ENCODE measurements around the gene ROBO3. TPM values are rescaled to one million over a fixed set of nuclear protein-coding genes. Genes with fewer than 3 reads are reported as not detected.

Gene ROBO3
- total and polyA plus RNA-seq, 2 donors (not counting 3 experiments of a cell fraction or from before 2014, with no cell fraction given), result 27.1 to 65.4 TPM

GRCh38 chr11:124920356-124920755 lies 55.1 kb downstream of the ROBO3 start:
- intact Hi-C loops (cut with micrococcal nuclease), result loop anchor here (1.0 to 2.0 kb wide), 3 partner anchors 21 to 44 kb away; partner anchors contain the start of gene CCDC15

GRCh38 chr11:124920870-124921609 lies 55.8 kb downstream of the ROBO3 start:
- Histone ChIP-seq H4K20me1 (replicated peaks; ENCODE audit: control insufficient read depth, extremely low read depth, insufficient read depth, low read length) (no peaks in the 10 kb centered on the region), H3K4me2 (ENCODE audit: insufficient read depth, low read length) (peak overlapping the region; percentile 54), H3K36me3 (ENCODE audit: control insufficient read depth in 2 of 2, extremely low read depth in 1 of 2, insufficient read depth in 2 of 2, low read length in 2 of 2) (no peaks in the 10 kb centered on the region), H3K27ac (ENCODE audit: insufficient read depth, low read depth, low read length) (peak overlapping the region; percentile 22), H3K9ac (replicated peaks; ENCODE audit: extremely low read depth, insufficient read depth, low read length) (peak overlapping the region; percentile 57), H2AFZ (ENCODE audit: low read depth, low read length) (peak overlapping the region; percentile 86), H3K27me3 (ENCODE audit: control insufficient read depth in 2 of 2, insufficient read depth in 2 of 2, low read length in 2 of 2) (no peaks in the 10 kb centered on the region), H3K4me3 (replicated peaks in 1 of 3; ENCODE audit: insufficient read depth in 1 of 3, low read depth in 1 of 3, low read length in 3 of 3) (peak overlapping the region in 2 of 3 experiments; percentile 31 to 39), H3K9me1 (replicated peaks; ENCODE audit: control insufficient read depth, extremely low read depth, insufficient read depth, low read length) (no peaks in the 10 kb centered on the region), H3K4me1 (ENCODE audit: control insufficient read depth, extremely low read depth, insufficient read depth, low read length) (peaks cover 9% of the 10 kb centered on the region), H3K79me2 (ENCODE audit: control insufficient read depth, insufficient read depth, low read length) (no peaks in the 10 kb centered on the region), H3K9me3 (replicated peaks; ENCODE audit: control insufficient read depth, insufficient read depth, low read length) (no peaks in the 10 kb centered on the region)
- peak; percentile 82 for DNase-seq (ENCODE audit: low read depth, low spot score)
- FAIRE-seq, result peak; percentile 82
- intact Hi-C loops (cut with micrococcal nuclease) (loop anchor here (1.0 to 2.0 kb wide), 3 partner anchors 22 to 45 kb away; partner anchors contain the start of gene CCDC15), dilution Hi-C loops (cut with MboI; ENCODE audit: extremely low pct_ligation_motif_present, low sequenced_read_pairs) (no loop called here)
- POLR2A ChIA-PET, result interaction anchor here (0.9 to 1.5 kb wide), 3 partner anchors 24 to 41 kb away, joined by 3 to 6 read pairs (median 4); no protein-coding TSS in a partner anchor
- BruUV-seq (replicated peaks), result no TSS peak
- CTCF ChIA-PET, result interaction anchor here (0.6 to 3.3 kb wide), 14 partner anchors 9 to 425 kb away, joined by 3 to 38 read pairs (median 4); partner anchors contain the start of genes CCDC15 and ROBO4
- TF ChIP-seq GATA2 (IDR thresholded peaks at IDR 0.05; ENCODE audit: insufficient read depth, insufficient read length, low read depth, low read length) (no peak), POLR2A (IDR thresholded peaks at IDR 0.05; ENCODE audit: low read depth, low read length) (peak; percentile 62), JUN (IDR thresholded peaks at IDR 0.05; ENCODE audit: borderline replicate concordance, insufficient read depth, insufficient read length, low read depth) (no peak), CTCF (IDR thresholded peaks at IDR 0.05; ENCODE audit: extremely low read depth in 1 of 2, insufficient read depth in 1 of 2, low read depth in 1 of 2, low read length in 2 of 2) (no peak), POLR2AphosphoS5 (IDR thresholded peaks at IDR 0.05; ENCODE audit: insufficient read depth, low read depth, low read length) (no peak), FOS (IDR thresholded peaks at IDR 0.05; ENCODE audit: borderline replicate concordance, insufficient read depth, low read length) (no peak)

More at GRCh38 chr11:124920356-124920755, 55.1 kb downstream of the ROBO3 start:
- Histone ChIP-seq H4K20me1 (replicated peaks; ENCODE audit: control insufficient read depth, extremely low read depth, insufficient read depth, low read length) (no peaks in the 10 kb centered on the region), H2AFZ (ENCODE audit: low read depth, low read length) (peak overlapping the region; percentile 86), H3K4me1 (ENCODE audit: control insufficient read depth, extremely low read depth, insufficient read depth, low read length) (peaks cover 14% of the 10 kb centered on the region), H3K9me1 (replicated peaks; ENCODE audit: control insufficient read depth, extremely low read depth, insufficient read depth, low read length) (no peaks in the 10 kb centered on the region), H3K4me3 (replicated peaks in 1 of 3; ENCODE audit: insufficient read depth in 1 of 3, low read depth in 1 of 3, low read length in 3 of 3) (peak overlapping the region in 1 of 3 experiments; percentile 31), H3K27me3 (ENCODE audit: control insufficient read depth in 2 of 2, insufficient read depth in 2 of 2, low read length in 2 of 2) (no peaks in the 10 kb centered on the region), H3K27ac (ENCODE audit: insufficient read depth, low read depth, low read length) (peak overlapping the region; percentile 22), H3K79me2 (ENCODE audit: control insufficient read depth, insufficient read depth, low read length) (no peaks in the 10 kb centered on the region), H3K9me3 (replicated peaks; ENCODE audit: control insufficient read depth, insufficient read depth, low read length) (no peaks in the 10 kb centered on the region), H3K36me3 (ENCODE audit: control insufficient read depth in 2 of 2, extremely low read depth in 1 of 2, insufficient read depth in 2 of 2, low read length in 2 of 2) (no peaks in the 10 kb centered on the region), H3K9ac (replicated peaks; ENCODE audit: extremely low read depth, insufficient read depth, low read length) (peak overlapping the region; percentile 57), H3K4me2 (ENCODE audit: insufficient read depth, low read length) (peak overlapping the region; percentile 54)
- dilution Hi-C loops (cut with MboI; ENCODE audit: extremely low pct_ligation_motif_present, low sequenced_read_pairs), result no loop called here
- no peak for FAIRE-seq
- no peak for DNase-seq (ENCODE audit: low read depth, low spot score)
- ChIA-PET CTCF (interaction anchor here (0.6 to 3.3 kb wide), 15 partner anchors 8 to 425 kb away, joined by 3 to 38 read pairs (median 4); partner anchors contain the start of genes CCDC15 and ROBO4), POLR2A (interaction anchor here (0.9 to 1.5 kb wide), 4 partner anchors 22 to 40 kb away, joined by 3 to 6 read pairs (median 4); no protein-coding TSS in a partner anchor)
- TF ChIP-seq POLR2A (IDR thresholded peaks at IDR 0.05; ENCODE audit: low read depth, low read length) (no peak), GATA2 (IDR thresholded peaks at IDR 0.05; ENCODE audit: insufficient read depth, insufficient read length, low read depth, low read length) (no peak), MYC (IDR thresholded peaks at IDR 0.05; ENCODE audit: low read depth, low read length) (no peak), POLR2AphosphoS5 (IDR thresholded peaks at IDR 0.05; ENCODE audit: insufficient read depth, low read depth, low read length) (no peak), EZH2 (IDR thresholded peaks at IDR 0.05; ENCODE audit: borderline replicate concordance, low read depth, low read length, severe bottlenecking) (no peak), MAX (IDR thresholded peaks at IDR 0.05; ENCODE audit: insufficient read depth, insufficient read length) (no peak), FOS (IDR thresholded peaks at IDR 0.05; ENCODE audit: borderline replicate concordance, insufficient read depth, low read length) (no peak)
- TSS peak; percentile 30 for BruUV-seq (replicated peaks)
